Thymus (tissue), 11 donors: Measurements from ENCODE around the gene OLA1. TPM values are rescaled to one million over a fixed set of nuclear protein-coding genes. Genes with fewer than 3 reads are reported as not detected.

Source experiments
- DNase-seq, 9 donors: peaks; one replicate each; pipeline ENCODE4 v3.0.0-alpha.2; 2013; ENCODE audit warnings: low spot score in 9 of 9, low read depth in 6 of 9, missing footprints in 1 of 9
- H3K27ac ChIP-seq, 2 donors: one replicate each; pipeline ENCODE4 v1.5.1; 2013; ENCODE audit warnings: control low read depth in 1 of 2, low read depth in 1 of 2, low read length in 1 of 2, mild to moderate bottlenecking in 1 of 2, moderate library complexity in 1 of 2
- H3K27me3 ChIP-seq, 2 donors: one replicate each; pipeline ENCODE4 v1.5.1; 2013; ENCODE audit warnings: low read length in 1 of 2; ENCODE audit not compliant: control insufficient read depth in 2 of 2, insufficient read depth in 1 of 2
- H3K36me3 ChIP-seq, 2 donors: one replicate each; pipeline ENCODE4 v1.5.1; 2013; ENCODE audit warnings: low read length in 1 of 2, mild to moderate bottlenecking in 1 of 2, moderate library complexity in 1 of 2; ENCODE audit not compliant: control insufficient read depth in 2 of 2, insufficient read depth in 2 of 2
- H3K4me1 ChIP-seq, 2 donors: one replicate each; pipeline ENCODE4 v1.5.1; 2013; ENCODE audit warnings: low read length in 2 of 2; ENCODE audit not compliant: control insufficient read depth in 2 of 2, insufficient read depth in 2 of 2
- H3K4me3 ChIP-seq, 2 donors: one replicate each; pipeline ENCODE4 v1.5.1; 2013; ENCODE audit warnings: low read length in 2 of 2, control low read depth in 1 of 2, mild to moderate bottlenecking in 1 of 2
- H3K9me3 ChIP-seq, 2 donors: one replicate each; pipeline ENCODE4 v1.5.1; 2013; ENCODE audit warnings: low read length in 1 of 2, mild to moderate bottlenecking in 1 of 2; ENCODE audit not compliant: control insufficient read depth in 2 of 2, insufficient read depth in 1 of 2
- WGBS: extraction: QIAGEN DNeasy Blood & Tissue Kit; methylation state at CpG from one replicate; pipeline ENCODE4 v1.1.7; 2013; 5-methylcytosine and 5-hydroxymethylcytosine counted together
- polyA plus RNA-seq: library from polyadenylated mRNA; stranded (reverse); fragments of 200-250 nt; gene quantifications from one replicate; pipeline ENCODE4 v1.2.3, GENCODE V29; 2013
- total RNA-seq: library from RNA; stranded (reverse); fragments of 120-200 nt; gene quantifications from one replicate; pipeline ENCODE4 v1.2.4, GENCODE V29; 2013
- donor health status: healthy.

The OLA1 gene
- total and polyA plus RNA-seq, 2 donors = 82.1 to 83.3 TPM

DNA sequence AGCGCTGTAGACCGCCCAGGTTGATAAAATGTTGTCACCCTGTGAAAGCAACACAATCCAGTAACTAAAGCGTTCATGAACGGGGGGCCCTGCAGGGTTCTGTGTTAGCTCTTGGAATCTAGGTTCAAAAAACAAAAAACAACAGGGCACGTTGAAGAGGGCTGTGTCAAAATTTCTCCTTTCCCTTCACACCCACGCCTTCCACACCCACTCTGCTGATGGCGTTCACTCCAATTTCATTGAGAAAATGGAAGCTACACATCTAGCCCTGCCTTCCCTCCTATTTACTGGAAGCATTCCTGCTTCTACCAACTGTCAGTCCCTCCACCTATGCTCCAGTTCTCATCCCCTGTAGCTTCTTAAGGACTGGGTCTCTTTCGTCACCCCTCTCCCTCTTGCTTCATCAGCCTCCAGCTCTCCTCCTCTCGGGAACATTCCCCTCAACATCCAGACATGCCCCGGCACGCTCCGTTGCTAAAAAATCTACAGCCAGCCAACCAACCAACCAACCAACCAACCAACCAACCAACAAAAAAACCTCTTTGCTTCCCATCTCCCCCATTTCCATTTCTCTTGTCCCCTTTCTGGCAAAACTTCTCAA lies 184.7 kb downstream of the OLA1 start:
- Histone ChIP-seq H3K4me3 (no peak overlapping the region), H3K27me3 (no peaks in the 10 kb centered on the region), H3K9me3 (no peaks in the 10 kb centered on the region), H3K27ac (no peak overlapping the region), H3K36me3 (no peaks in the 10 kb centered on the region), H3K4me1 (no peaks in the 10 kb centered on the region)
- DNase-seq = no peak
- 97% methylated on average over 12 of the region's 12 CpGs for WGBS

DNA sequence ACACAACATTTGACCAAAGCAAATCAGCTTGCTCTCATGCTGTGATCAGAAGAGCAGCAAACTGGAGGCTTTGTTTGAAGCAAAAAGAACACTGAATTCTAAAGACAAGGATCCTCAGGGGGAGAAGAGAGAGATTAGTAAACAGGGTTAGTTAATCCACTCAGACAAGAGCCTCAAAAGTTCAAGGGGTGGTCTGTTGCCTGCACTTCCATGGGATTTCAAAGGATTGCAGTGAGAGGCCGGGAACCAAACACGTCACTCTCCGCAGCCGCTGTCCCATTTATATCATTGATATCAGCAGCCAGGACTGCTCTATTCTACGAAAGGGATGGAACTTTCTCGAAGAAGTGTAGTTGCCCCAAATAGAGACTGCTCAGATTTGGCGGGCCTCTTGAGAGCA lies 185.4 kb downstream of the OLA1 start:
- no peak for DNase-seq
- H3K4me1 ChIP-seq = no peaks in the 10 kb centered on the region
- no peaks in the 10 kb centered on the region for H3K36me3 ChIP-seq
- H3K27ac ChIP-seq = no peak overlapping the region
- no peaks in the 10 kb centered on the region for H3K9me3 ChIP-seq
- WGBS = 94% methylated on average over 7 of the region's 7 CpGs
- no peak overlapping the region for H3K4me3 ChIP-seq
- H3K27me3 ChIP-seq = no peaks in the 10 kb centered on the region

DNA sequence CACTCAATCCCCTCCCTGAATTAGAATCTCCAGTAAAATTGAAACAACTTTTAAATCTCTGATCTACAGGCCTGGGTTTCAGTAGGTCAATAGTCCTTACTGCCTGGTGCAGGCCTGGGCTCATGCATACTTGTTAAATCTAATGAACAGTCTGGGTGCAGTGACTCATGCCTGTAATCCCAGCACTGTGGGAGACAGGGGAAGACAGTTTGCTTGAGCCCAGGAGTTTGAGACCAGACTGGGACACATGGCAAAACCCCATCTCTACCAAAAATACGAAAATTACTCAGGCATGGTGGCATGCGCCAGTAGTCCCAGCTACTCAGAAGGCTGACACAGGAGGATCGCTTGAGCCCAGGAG lies 188.5 kb downstream of the OLA1 start:
- H3K36me3 ChIP-seq = no peaks in the 10 kb centered on the region
- no peaks in the 10 kb centered on the region for H3K27me3 ChIP-seq
- H3K9me3 ChIP-seq = no peaks in the 10 kb centered on the region
- 97% methylated on average over 3 of the region's 3 CpGs for WGBS
- H3K4me1 ChIP-seq = no peaks in the 10 kb centered on the region
- no peak overlapping the region for H3K27ac ChIP-seq
- no peak overlapping the region for H3K4me3 ChIP-seq
- DNase-seq = no peak

DNA sequence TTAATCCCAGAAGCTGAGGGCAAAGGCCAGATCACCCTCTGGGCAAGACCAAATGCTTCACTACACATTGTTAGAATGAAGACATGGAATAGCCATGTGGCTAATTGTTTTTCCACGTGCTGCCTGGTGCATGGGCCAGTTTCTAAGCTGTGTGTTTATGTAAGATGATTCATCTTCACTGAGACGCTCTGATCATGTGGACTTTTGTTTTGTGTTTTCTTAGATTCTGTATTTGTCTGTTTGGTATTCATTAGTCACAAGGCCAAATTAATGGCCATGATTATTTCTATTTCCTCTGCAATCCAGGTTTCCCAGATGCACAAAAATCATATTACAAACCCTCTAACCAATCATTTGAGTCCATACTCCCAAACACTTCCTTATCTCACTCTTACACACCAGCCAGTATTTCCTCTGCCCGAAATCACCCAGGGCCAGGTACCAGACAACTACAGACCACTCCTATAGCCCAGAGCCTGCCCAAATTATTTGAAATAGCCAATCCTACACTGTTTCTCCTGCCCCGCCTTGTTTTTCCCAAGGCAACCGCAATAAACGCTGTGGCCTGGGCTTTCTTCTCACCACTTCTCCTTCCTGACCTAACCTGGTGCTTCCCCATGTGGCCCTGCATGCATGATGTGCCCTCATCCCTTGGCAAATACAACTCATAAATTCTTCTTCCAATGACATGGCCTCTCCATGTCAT lies 189.0 kb downstream of the OLA1 start:
- no peaks in the 10 kb centered on the region for H3K27me3 ChIP-seq
- no peak overlapping the region for H3K27ac ChIP-seq
- DNase-seq = no peak
- H3K4me1 ChIP-seq = no peaks in the 10 kb centered on the region
- H3K4me3 ChIP-seq = no peak overlapping the region
- H3K9me3 ChIP-seq = no peaks in the 10 kb centered on the region
- 62% methylated on average over 6 of the region's 6 CpGs for WGBS
- H3K36me3 ChIP-seq = no peaks in the 10 kb centered on the region

DNA sequence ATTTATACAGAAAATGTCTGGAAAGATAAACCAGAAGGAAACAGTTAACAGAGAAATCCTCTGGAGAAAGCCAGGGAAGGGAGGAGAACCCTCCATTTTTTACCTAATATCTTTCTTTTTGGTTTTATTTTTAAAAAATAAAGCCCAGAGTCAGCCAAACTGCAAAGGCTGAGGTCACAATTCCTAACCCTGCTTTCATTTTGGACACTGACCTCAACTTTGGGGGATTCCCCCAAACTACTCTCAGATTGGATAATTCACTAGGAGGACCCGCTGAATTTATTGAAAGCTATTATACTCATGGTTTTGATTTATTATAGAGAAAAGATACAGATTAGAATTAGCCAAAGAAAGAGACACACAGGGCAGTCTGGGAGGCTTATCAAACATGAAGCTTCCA lies 189.9 kb downstream of the OLA1 start:
- H3K9me3 ChIP-seq = no peaks in the 10 kb centered on the region
- no peaks in the 10 kb centered on the region for H3K4me1 ChIP-seq
- H3K36me3 ChIP-seq = no peaks in the 10 kb centered on the region
- H3K4me3 ChIP-seq = no peak overlapping the region
- H3K27me3 ChIP-seq = no peaks in the 10 kb centered on the region
- WGBS = 97% methylated on average over 1 of the region's 1 CpG
- H3K27ac ChIP-seq = no peak overlapping the region
- no peak for DNase-seq

DNA sequence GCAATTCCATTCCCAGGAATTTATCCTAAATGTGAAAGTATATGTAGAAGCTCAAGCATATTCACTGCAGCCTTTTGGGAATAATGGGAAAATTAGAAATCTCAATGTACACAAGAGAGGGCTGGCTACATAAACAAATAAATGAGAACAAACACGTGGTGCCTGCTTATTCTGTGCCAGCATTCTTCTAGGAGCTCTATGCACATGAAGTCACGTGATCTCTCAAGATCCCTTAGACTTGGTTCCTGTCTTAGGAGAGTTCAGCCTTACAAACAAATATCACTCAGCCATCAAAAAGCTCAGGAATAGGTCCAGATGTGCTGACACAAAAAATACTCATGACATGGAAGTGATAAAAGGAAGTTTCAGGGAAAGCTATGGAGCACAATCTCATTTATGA lies 190.3 kb downstream of the OLA1 start:
- Histone ChIP-seq H3K27ac (no peak overlapping the region), H3K4me1 (no peaks in the 10 kb centered on the region), H3K27me3 (no peaks in the 10 kb centered on the region), H3K36me3 (no peaks in the 10 kb centered on the region), H3K4me3 (no peak overlapping the region), H3K9me3 (no peaks in the 10 kb centered on the region)
- 92% methylated on average over 2 of the region's 2 CpGs for WGBS
- DNase-seq = no peak

DNA sequence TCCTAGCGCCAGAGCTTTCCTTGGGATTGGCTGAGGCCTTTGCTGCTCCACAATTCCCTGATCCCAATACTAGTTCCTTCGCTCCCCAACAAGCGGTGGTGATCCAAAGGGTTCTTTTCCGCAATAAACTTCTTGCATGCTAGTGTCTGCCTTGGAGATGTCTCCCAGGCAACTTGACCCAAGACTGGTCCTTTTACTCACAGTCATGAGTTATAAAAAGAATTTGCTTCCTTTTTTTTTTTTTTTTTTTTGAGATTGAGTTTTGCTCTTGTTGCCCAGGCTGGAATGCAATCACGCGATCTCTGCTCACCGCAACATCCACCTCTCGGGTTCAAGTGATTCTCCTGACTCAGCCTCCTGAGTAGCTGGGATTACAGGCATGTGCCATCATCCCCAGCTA lies 193.4 kb downstream of the OLA1 start:
- DNase-seq = no peak
- H3K4me3 ChIP-seq = no peak overlapping the region

DNA sequence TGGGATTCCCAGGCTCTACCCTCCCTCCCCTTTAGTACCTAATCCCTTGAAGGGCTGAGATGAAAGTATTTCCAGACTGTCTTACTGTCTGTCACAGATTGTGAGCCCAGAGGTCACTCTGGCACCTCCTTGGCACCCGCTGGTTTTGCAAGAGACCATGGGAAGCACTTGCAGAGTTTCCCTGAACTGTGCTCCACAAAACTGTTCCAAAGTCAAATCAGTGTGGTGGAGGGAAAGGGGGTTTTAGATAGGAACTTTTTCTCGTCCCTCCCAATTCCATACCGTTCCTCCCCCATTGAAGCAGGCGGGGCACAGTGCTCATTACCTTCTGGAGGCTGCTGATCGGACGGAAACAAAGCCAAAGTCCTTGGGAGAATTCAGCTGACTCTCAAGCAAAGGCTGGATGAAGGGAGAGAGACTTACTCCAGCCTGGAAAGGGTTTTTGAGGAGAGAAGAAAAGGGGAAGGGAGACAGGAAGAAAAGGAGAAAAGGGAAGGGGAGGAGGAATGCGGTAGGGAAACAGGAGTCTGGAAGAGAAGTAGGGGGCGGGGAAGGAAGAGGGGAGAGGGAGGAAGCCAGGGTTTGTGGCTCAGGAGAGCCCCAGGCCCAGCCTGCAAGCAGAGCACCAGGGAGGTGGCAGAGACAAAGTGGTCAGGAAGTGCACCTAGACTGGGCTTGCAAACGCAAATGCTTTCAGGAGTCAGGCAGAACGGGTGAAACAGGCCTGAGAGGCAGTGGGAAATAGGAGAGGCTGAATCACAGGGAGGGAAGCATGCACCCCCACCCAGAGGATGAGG lies 194.8 kb downstream of the OLA1 start:
- 75% methylated on average over 10 of the region's 10 CpGs for WGBS
- H3K36me3 ChIP-seq = no peaks in the 10 kb centered on the region
- H3K27ac ChIP-seq = no peak overlapping the region
- H3K4me1 ChIP-seq = no peaks in the 10 kb centered on the region
- DNase-seq = no peak
- no peak overlapping the region for H3K4me3 ChIP-seq
- peaks cover 0 to 2% of the 10 kb centered on the region in 2 donors for H3K27me3 ChIP-seq
- H3K9me3 ChIP-seq = no peaks in the 10 kb centered on the region

More for the DNA sequence above, 193.4 kb downstream of the OLA1 start:
- H3K27me3 ChIP-seq = no peaks in the 10 kb centered on the region
- H3K36me3 ChIP-seq = no peaks in the 10 kb centered on the region
- 97% methylated on average over 8 of the region's 8 CpGs for WGBS
- no peak overlapping the region for H3K27ac ChIP-seq
- H3K9me3 ChIP-seq = no peaks in the 10 kb centered on the region
- no peaks in the 10 kb centered on the region for H3K4me1 ChIP-seq

DNA sequence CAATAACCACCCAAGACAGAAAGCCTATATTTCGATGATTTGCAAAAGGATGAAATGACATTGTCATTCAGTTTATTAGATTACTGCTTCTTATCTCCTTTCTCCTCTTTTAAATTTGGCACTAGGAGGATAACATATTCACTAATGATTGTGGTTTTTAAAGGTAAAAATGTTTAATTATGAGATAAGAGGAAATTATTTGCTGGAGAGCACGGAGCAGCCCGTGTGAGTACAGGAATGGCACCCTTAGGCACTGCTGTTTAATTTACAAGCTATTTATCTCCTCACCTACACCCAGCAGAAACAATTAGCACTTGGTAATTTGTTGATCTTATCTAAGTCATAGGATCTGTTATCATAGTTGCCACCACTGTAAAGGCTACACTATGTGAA lies 195.8 kb downstream of the OLA1 start:
- WGBS = 88% methylated on average over 3 of the region's 3 CpGs
- Histone ChIP-seq H3K27ac (no peak overlapping the region), H3K4me1 (no peaks in the 10 kb centered on the region)

More for the DNA sequence above, 195.8 kb downstream of the OLA1 start:
- no peak for DNase-seq
- no peaks in the 10 kb centered on the region for H3K36me3 ChIP-seq
- no peak overlapping the region for H3K4me3 ChIP-seq
- H3K9me3 ChIP-seq = no peaks in the 10 kb centered on the region
- peaks cover 0 to 2% of the 10 kb centered on the region in 2 donors for H3K27me3 ChIP-seq
